ENCODE results near the gene HEBP1.
A peak's percentile ranks its signal among the peaks of the same experiment; 100 is the strongest.

HEBP1 gene

GRCh38 chr12:12996209-12996608, 3.9 kb downstream of the HEBP1 start:
- H3K27me3 ChIP-seq (ENCODE audit: low read depth, low read length), result peaks cover 62% of the 10 kb centered on the region
- peaks cover 4% of the 10 kb centered on the region; the same call in 1 of the 2 replicates for H3K4me1 ChIP-seq (ENCODE audit: low read length)
- no peaks in the 10 kb centered on the region for H3K79me2 ChIP-seq (ENCODE audit: low read length)
- H4K20me1 ChIP-seq (ENCODE audit: insufficient read depth, low read length), result no peaks in the 10 kb centered on the region
- H3K36me3 ChIP-seq (replicated peaks; ENCODE audit: low read depth, low read length), result no peaks in the 10 kb centered on the region
- no peak overlapping the region for H3K4me3 ChIP-seq (ENCODE audit: low read length)
- no peaks in the 10 kb centered on the region for H3K9me3 ChIP-seq (ENCODE audit: insufficient read depth, low read length)
- no peak overlapping the region for H2AFZ ChIP-seq (ENCODE audit: low read depth, low read length)
- H3K27ac ChIP-seq (ENCODE audit: low read length), result no peak overlapping the region
- no peak for TF ChIP-seq CTCF (IDR thresholded peaks at IDR 0.05; ENCODE audit: low read depth, low read length)
- H3K4me2 ChIP-seq (ENCODE audit: low read length), result no peak overlapping the region
- no peak overlapping the region for H3K9ac ChIP-seq (ENCODE audit: low read length)

GRCh38 chr12:12995088-12995487, 5.0 kb downstream of the HEBP1 start:
- Histone ChIP-seq H3K9ac (ENCODE audit: low read length) (no peak overlapping the region), H3K79me2 (ENCODE audit: low read length) (no peaks in the 10 kb centered on the region), H3K27ac (ENCODE audit: low read length) (no peak overlapping the region), H2AFZ (ENCODE audit: low read depth, low read length) (no peak overlapping the region), H3K36me3 (replicated peaks; ENCODE audit: low read depth, low read length) (no peaks in the 10 kb centered on the region), H3K4me2 (ENCODE audit: low read length) (no peak overlapping the region), H3K9me3 (ENCODE audit: insufficient read depth, low read length) (no peaks in the 10 kb centered on the region), H3K27me3 (ENCODE audit: low read depth, low read length) (peaks cover 63% of the 10 kb centered on the region), H3K4me1 (ENCODE audit: low read length) (peaks cover 4% of the 10 kb centered on the region; the same call in 1 of the 2 replicates), H4K20me1 (ENCODE audit: insufficient read depth, low read length) (no peaks in the 10 kb centered on the region), H3K4me3 (ENCODE audit: low read length) (no peak overlapping the region)
- TF ChIP-seq CTCF (IDR thresholded peaks at IDR 0.05; ENCODE audit: low read depth, low read length) (no peak), EZH2phosphoT487 (IDR thresholded peaks at IDR 0.05; ENCODE audit: low read depth) (no peak)

- H3K4me2 ChIP-seq (ENCODE audit: low read length), result no peak overlapping the region
- peaks cover 55% of the 10 kb centered on the region for H3K27me3 ChIP-seq (ENCODE audit: low read depth, low read length)
- TF ChIP-seq CTCF (IDR thresholded peaks at IDR 0.05; ENCODE audit: low read depth, low read length) (no peak), EZH2phosphoT487 (IDR thresholded peaks at IDR 0.05; ENCODE audit: low read depth) (no peak)
- H3K9me3 ChIP-seq (ENCODE audit: insufficient read depth, low read length), result no peaks in the 10 kb centered on the region
- no peak overlapping the region for H3K4me3 ChIP-seq (ENCODE audit: low read length)
- H3K4me1 ChIP-seq (ENCODE audit: low read length), result peaks cover 4% of the 10 kb centered on the region; the same call in 1 of the 2 replicates
- no peak overlapping the region for H2AFZ ChIP-seq (ENCODE audit: low read depth, low read length)
- no peaks in the 10 kb centered on the region for H3K79me2 ChIP-seq (ENCODE audit: low read length)
- no peaks in the 10 kb centered on the region for H3K36me3 ChIP-seq (replicated peaks; ENCODE audit: low read depth, low read length)
- H3K27ac ChIP-seq (ENCODE audit: low read length), result no peak overlapping the region
- no peak overlapping the region for H3K9ac ChIP-seq (ENCODE audit: low read length)
- H4K20me1 ChIP-seq (ENCODE audit: insufficient read depth, low read length), result no peaks in the 10 kb centered on the region
Measured at GRCh38 chr12:12993367-12993766, 6.7 kb downstream of the HEBP1 start.

- no peaks in the 10 kb centered on the region for H3K36me3 ChIP-seq (replicated peaks; ENCODE audit: low read depth, low read length)
- H2AFZ ChIP-seq (ENCODE audit: low read depth, low read length), result no peak overlapping the region
- H3K79me2 ChIP-seq (ENCODE audit: low read length), result no peaks in the 10 kb centered on the region
- H3K9me3 ChIP-seq (ENCODE audit: insufficient read depth, low read length), result no peaks in the 10 kb centered on the region
- no peak overlapping the region for H3K27ac ChIP-seq (ENCODE audit: low read length)
- H3K4me3 ChIP-seq (ENCODE audit: low read length), result no peak overlapping the region
- peak overlapping the region; percentile 34 for H3K4me2 ChIP-seq (ENCODE audit: low read length)
- peaks cover 4% of the 10 kb centered on the region; the same call in 1 of the 2 replicates for H3K4me1 ChIP-seq (ENCODE audit: low read length)
- TF ChIP-seq EZH2phosphoT487 (IDR thresholded peaks at IDR 0.05; ENCODE audit: low read depth) (no peak), CTCF (IDR thresholded peaks at IDR 0.05; ENCODE audit: low read depth, low read length) (no peak)
- no peaks in the 10 kb centered on the region for H4K20me1 ChIP-seq (ENCODE audit: insufficient read depth, low read length)
- H3K9ac ChIP-seq (ENCODE audit: low read length), result no peak overlapping the region
- H3K27me3 ChIP-seq (ENCODE audit: low read depth, low read length), result peaks cover 58% of the 10 kb centered on the region
Measured at GRCh38 chr12:12992418-12993130, 7.5 kb downstream of the HEBP1 start.

Data from OCI-LY3 (cell line).